ENCODE data around the gene STXBP1.

GRCh38 chr9:127571971-127572370, 40.1 kb upstream of the STXBP1 start:
- no peak for TF ChIP-seq NR3C1 (IDR thresholded peaks at IDR 0.05)
- no peak for TF ChIP-seq CTCF (IDR thresholded peaks at IDR 0.05)
- TF ChIP-seq REST (IDR thresholded peaks at IDR 0.05) = no peak
- no peak for TF ChIP-seq MYC (IDR thresholded peaks at IDR 0.05; ENCODE audit: borderline replicate concordance, low read length)
- no peak for TF ChIP-seq PBX3 (IDR thresholded peaks at IDR 0.05)
- no peak for TF ChIP-seq HOXA7 (CRISPR knock-in tag; IDR thresholded peaks at IDR 0.05)
- no peak for TF ChIP-seq POLR2A (IDR thresholded peaks at IDR 0.05; ENCODE audit: low read length)
- TF ChIP-seq USF2 (IDR thresholded peaks at IDR 0.05) = no peak
- no peak for TF ChIP-seq NPAS2 (CRISPR knock-in tag; IDR thresholded peaks at IDR 0.05; ENCODE audit: borderline replicate concordance)
